Astrocyte (in vitro differentiated cells and primary cell): Measurements from ENCODE around the gene ITPK1. TPM values are rescaled to one million over a fixed set of nuclear protein-coding genes. Genes with fewer than 3 reads are reported as not detected.

Source experiments
- DNase-seq: peaks from one replicate; pipeline ENCODE4 v3.0.0-alpha.2; 2010; ENCODE audit warnings: low read depth
- FAIRE-seq: peaks from 2 replicates; lab custom pipeline; 2011; peaks lifted over from hg19 to GRCh38; lab: Jason Lieb, UNC
- H2AFZ ChIP-seq: 2 replicates; pipeline ENCODE4 v1.6.0; 2012; ENCODE audit warnings: low read depth, low read length, inconsistent platforms
- H3K27ac ChIP-seq: 2 replicates; pipeline ENCODE4 v1.5.1; 2011; ENCODE audit warnings: low read depth, low read length, inconsistent platforms
- H3K27me3 ChIP-seq: 2 replicates; pipeline ENCODE4 v1.6.0; 2011; ENCODE audit warnings: low read length, inconsistent platforms; ENCODE audit not compliant: insufficient read depth
- H3K36me3 ChIP-seq: 2 replicates; pipeline ENCODE4 v1.5.1; 2011; ENCODE audit warnings: low read length, inconsistent platforms; ENCODE audit not compliant: insufficient read depth
- H3K4me1 ChIP-seq: 2 replicates; pipeline ENCODE4 v1.5.1; 2011; ENCODE audit warnings: low read length, inconsistent platforms; ENCODE audit not compliant: insufficient read depth
- H3K4me2 ChIP-seq: 2 replicates; pipeline ENCODE4 v1.6.0; 2012; ENCODE audit warnings: low read length, inconsistent platforms
- H3K4me3 ChIP-seq: 2 replicates; pipeline ENCODE4 v1.5.1; 2011; ENCODE audit warnings: low read depth, mild to moderate bottlenecking, low read length, inconsistent platforms; ENCODE audit not compliant: insufficient read depth
- H3K79me2 ChIP-seq: 2 replicates; pipeline ENCODE4 v1.6.0; 2012; ENCODE audit warnings: mild to moderate bottlenecking, low read length, inconsistent platforms; ENCODE audit not compliant: insufficient read depth
- H3K9ac ChIP-seq: 2 replicates; pipeline ENCODE4 v1.6.0; 2012; ENCODE audit warnings: mild to moderate bottlenecking, low read length, inconsistent platforms
- H3K9me3 ChIP-seq: 2 replicates; pipeline ENCODE4 v1.5.1; 2012; ENCODE audit warnings: low read depth, mild to moderate bottlenecking, low read length, inconsistent platforms; ENCODE audit not compliant: insufficient read depth
- H4K20me1 ChIP-seq: 2 replicates; pipeline ENCODE4 v1.6.0; 2012; ENCODE audit warnings: low read length, inconsistent platforms; ENCODE audit not compliant: insufficient read depth
- H3K27ac Mint-ChIP-seq: one replicate; pipeline ENCODE4 v1.8.0; 2021; ENCODE audit warnings: mild to moderate bottlenecking, mixed read lengths; ENCODE audit not compliant: unreplicated experiment
- H3K27me3 Mint-ChIP-seq: one replicate; pipeline ENCODE4 v1.8.0; 2021; ENCODE audit warnings: low read depth, mixed read lengths; ENCODE audit not compliant: unreplicated experiment
- H3K36me3 Mint-ChIP-seq: one replicate; pipeline ENCODE4 v1.8.0; 2021; ENCODE audit warnings: low read depth, mixed read lengths; ENCODE audit not compliant: unreplicated experiment
- H3K4me1 Mint-ChIP-seq: one replicate; pipeline ENCODE4 v1.8.0; 2021; ENCODE audit warnings: low read depth, mixed read lengths; ENCODE audit not compliant: unreplicated experiment
- H3K4me3 Mint-ChIP-seq: one replicate; pipeline ENCODE4 v1.8.0; 2021; ENCODE audit warnings: mild to moderate bottlenecking, moderate library complexity, mixed read lengths; ENCODE audit not compliant: unreplicated experiment
- H3K9me3 Mint-ChIP-seq: one replicate; pipeline ENCODE4 v1.8.0; 2021; ENCODE audit warnings: mild to moderate bottlenecking, mixed read lengths; ENCODE audit not compliant: unreplicated experiment
- CTCF ChIP-seq: IDR thresholded peaks from 2 replicates; pipeline ENCODE4 v1.5.1; 2011; ENCODE audit warnings: low read depth, mild to moderate bottlenecking, inconsistent platforms, low read length, moderate library complexity; ENCODE audit not compliant: insufficient read depth
- EZH2 ChIP-seq: IDR thresholded peaks from 2 replicates; pipeline ENCODE4 v1.6.1; 2012; ENCODE audit warnings: mild to moderate bottlenecking, low read length, inconsistent platforms; ENCODE audit not compliant: insufficient read depth
- total RNA-seq: library from RNA; stranded (reverse); gene quantifications from 2 replicates; pipeline ENCODE4 v1.2.1, GENCODE V29; 2021

Gene ITPK1
- total RNA-seq, 1 donor from 2014 or later, result 13.0 TPM

- Mint-ChIP-seq H3K36me3 (no peaks in the 10 kb centered on the region), H3K9me3 (peaks cover 4% of the 10 kb centered on the region), H3K4me1 (no peaks in the 10 kb centered on the region), H3K27me3 (peaks cover 90% of the 10 kb centered on the region), H3K27ac (no peak overlapping the region), H3K4me3 (peak overlapping the region; percentile 68)
- peaks cover 35% of the 10 kb centered on the region for H3K27me3 ChIP-seq
- H2AFZ ChIP-seq, result no peak overlapping the region
- no peak overlapping the region for H3K4me2 ChIP-seq
- no peak for FAIRE-seq
- no peaks in the 10 kb centered on the region for H3K36me3 ChIP-seq
- H3K4me1 ChIP-seq, result no peaks in the 10 kb centered on the region
- no peak overlapping the region for H3K4me3 ChIP-seq
- no peak overlapping the region for H3K27ac ChIP-seq
- H3K79me2 ChIP-seq, result no peaks in the 10 kb centered on the region
- DNase-seq, result no peak
- H4K20me1 ChIP-seq, result no peaks in the 10 kb centered on the region
- no peak overlapping the region for H3K9ac ChIP-seq
- no peak for TF ChIP-seq CTCF
- TF ChIP-seq EZH2, result no peak
- no peaks in the 10 kb centered on the region for H3K9me3 ChIP-seq
These were observed 193.5 kb downstream of the ITPK1 start for GRCh38 chr14:92922155-92922735.

- H3K27ac ChIP-seq, result no peak overlapping the region
- TF ChIP-seq CTCF, result no peak
- no peak for TF ChIP-seq EZH2
- no peak overlapping the region for H2AFZ ChIP-seq
- H3K27me3 Mint-ChIP-seq, result peaks cover 91% of the 10 kb centered on the region
- no peaks in the 10 kb centered on the region for H4K20me1 ChIP-seq
- H3K27ac Mint-ChIP-seq, result no peak overlapping the region
- H3K36me3 ChIP-seq, result no peaks in the 10 kb centered on the region
- no peak overlapping the region for H3K4me3 Mint-ChIP-seq
- no peaks in the 10 kb centered on the region for H3K36me3 Mint-ChIP-seq
- no peak overlapping the region for H3K4me2 ChIP-seq
- FAIRE-seq (no peak), DNase-seq (no peak)
- no peaks in the 10 kb centered on the region for H3K79me2 ChIP-seq
- H3K9me3 ChIP-seq, result no peaks in the 10 kb centered on the region
- H3K27me3 ChIP-seq, result peaks cover 26% of the 10 kb centered on the region
- H3K4me1 ChIP-seq, result no peaks in the 10 kb centered on the region
- H3K4me3 ChIP-seq, result no peak overlapping the region
- H3K9me3 Mint-ChIP-seq, result peaks cover 2% of the 10 kb centered on the region
- no peaks in the 10 kb centered on the region for H3K4me1 Mint-ChIP-seq
- H3K9ac ChIP-seq, result no peak overlapping the region
These were observed 195.7 kb downstream of the ITPK1 start for GRCh38 chr14:92920001-92920400.

GRCh38 chr14:92917956-92918355 is 197.8 kb downstream of the ITPK1 start:
- no peak overlapping the region for H3K4me3 Mint-ChIP-seq
- H3K36me3 Mint-ChIP-seq, result no peaks in the 10 kb centered on the region
- H3K27ac Mint-ChIP-seq, result no peak overlapping the region
- FAIRE-seq (no peak), DNase-seq (no peak)
- Histone ChIP-seq H3K4me2 (no peak overlapping the region), H3K36me3 (no peaks in the 10 kb centered on the region), H4K20me1 (no peaks in the 10 kb centered on the region), H3K4me1 (no peaks in the 10 kb centered on the region), H2AFZ (no peak overlapping the region), H3K9me3 (no peaks in the 10 kb centered on the region), H3K79me2 (no peaks in the 10 kb centered on the region), H3K4me3 (no peak overlapping the region), H3K27me3 (peaks cover 17% of the 10 kb centered on the region), H3K27ac (no peak overlapping the region), H3K9ac (no peak overlapping the region)
- H3K27me3 Mint-ChIP-seq, result peaks cover 83% of the 10 kb centered on the region
- H3K9me3 Mint-ChIP-seq, result peaks cover 2% of the 10 kb centered on the region
- H3K4me1 Mint-ChIP-seq, result no peaks in the 10 kb centered on the region
- TF ChIP-seq EZH2, result no peak
- TF ChIP-seq CTCF, result no peak
